Esophagus muscularis mucosa (tissue), 3 donors: Measurements from ENCODE around the gene SETD2.

Experiments
- CTCF ChIP-seq, 3 experiments: fragments of 200-600 bp in 2 of 3; fragments of 450-650 bp in 1 of 3; sonication (generic) in 2 of 3; IDR thresholded peaks; one replicate each; pipeline ENCODE4 v1.5.1; 2017 to 2019; ENCODE audit warnings: antibody characterized with exemption in 3 of 3, mild to moderate bottlenecking in 2 of 3, moderate library complexity in 1 of 3
- POLR2A ChIP-seq: fragments of 450-650 bp; IDR thresholded peaks from one replicate; pipeline ENCODE4 v1.6.1; 2017; ENCODE audit warnings: antibody characterized with exemption, moderate library complexity, mild to moderate bottlenecking, low read depth

DNA sequence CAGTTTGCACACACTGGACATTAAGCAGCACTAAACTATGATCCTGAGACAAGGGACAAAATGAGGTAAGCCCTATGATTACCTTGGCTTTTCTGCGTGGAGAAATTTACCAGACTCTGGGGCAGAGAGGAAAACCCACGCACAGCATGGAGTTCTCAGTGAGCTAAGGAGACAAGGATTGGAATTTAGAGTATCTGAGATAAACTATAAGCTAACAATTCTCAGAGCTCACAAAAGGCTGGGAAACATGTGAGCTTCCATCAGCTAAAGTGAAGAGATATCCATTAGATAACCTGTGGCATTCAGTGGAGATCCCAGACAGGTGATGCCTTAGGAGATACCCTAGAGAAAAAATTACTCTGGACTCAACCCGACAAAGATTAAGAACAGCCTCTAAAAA lies 135.8 kb downstream of the SETD2 start:
- TF ChIP-seq CTCF (IDR thresholded peaks at IDR 0.05) (no peak), POLR2A (no peak)
